CD4-positive, alpha-beta T cell (primary cell): ENCODE measurements around the gene P2RX4. TPM values are rescaled to one million over a fixed set of nuclear protein-coding genes. Genes with fewer than 3 reads are reported as not detected.

Source experiments
- ATAC-seq: fragments of 200-7000 bp; cut with Tn5 transposase; one replicate; pipeline ENCODE4 v1.10.0; 2022; ENCODE audit warnings: mild to moderate bottlenecking; ENCODE audit not compliant: poor library complexity
- CTCF ChIA-PET: fragments of 350-600 bp; sonication (Branson Sonifier 250); formaldehyde crosslinking; loops from one replicate; lab custom pipeline; 2021; ENCODE audit warnings: antibody characterized with exemption, inconsistent platforms; lab: Charles Lee
- POLR2A ChIA-PET: fragments of 350-600 bp; sonication (Branson Sonifier 250); formaldehyde crosslinking; loops from one replicate; lab custom pipeline; 2021; ENCODE audit warnings: antibody characterized with exemption, inconsistent platforms; lab: Charles Lee
- DNase-seq, 14 experiments: peaks; one replicate each; pipeline ENCODE4 v3.0.0-alpha.2; 2013 to 2020; ENCODE audit warnings: mixed read lengths in 2 of 14
- H3K27ac ChIP-seq, 2 donors: one replicate each; pipeline versions ENCODE4 v1.5.1 to v1.7.0; 2013; ENCODE audit warnings: low read length in 2 of 2, low read depth in 1 of 2, mild to moderate bottlenecking in 1 of 2
- H3K27me3 ChIP-seq, 2 experiments: 1 replicate in 1 of 2; 2 replicates in 1 of 2; pipeline versions ENCODE4 v1.6.1 to v1.7.0; 2013; ENCODE audit warnings: low read length in 2 of 2, control low read depth in 1 of 2, mild to moderate bottlenecking in 1 of 2, moderate library complexity in 1 of 2; ENCODE audit not compliant: insufficient read depth in 2 of 2, control insufficient read depth in 1 of 2
- H3K36me3 ChIP-seq: one replicate; pipeline ENCODE4 v1.6.1; 2013; ENCODE audit warnings: low read length, control low read depth; ENCODE audit not compliant: insufficient read depth
- H3K4me1 ChIP-seq: one replicate; pipeline ENCODE4 v1.6.1; 2013; ENCODE audit warnings: low read length, control low read depth; ENCODE audit not compliant: insufficient read depth
- H3K4me3 ChIP-seq: one replicate; pipeline ENCODE4 v1.5.1; 2013; ENCODE audit warnings: mild to moderate bottlenecking, low read length, moderate library complexity
- H3K9me3 ChIP-seq, 2 experiments: 1 replicate in 1 of 2; 2 replicates in 1 of 2; pipeline versions ENCODE4 v1.6.1 to v1.7.0; 2013; ENCODE audit warnings: low read length in 2 of 2, mild to moderate bottlenecking in 2 of 2, control low read depth in 1 of 2, moderate library complexity in 1 of 2; ENCODE audit not compliant: control insufficient read depth in 1 of 2, insufficient read depth in 1 of 2
- H3K27ac Mint-ChIP-seq: one replicate; pipeline ENCODE4 v1.8.0; 2020; ENCODE audit warnings: mixed read lengths
- H3K27me3 Mint-ChIP-seq: one replicate; pipeline ENCODE4 v1.8.0; 2021; ENCODE audit warnings: mixed read lengths
- H3K36me3 Mint-ChIP-seq: one replicate; pipeline ENCODE4 v1.8.0; 2021; ENCODE audit warnings: low read depth, mixed read lengths
- H3K4me1 Mint-ChIP-seq: one replicate; pipeline ENCODE4 v1.8.0; 2021; ENCODE audit warnings: low read depth, mixed read lengths
- H3K4me3 Mint-ChIP-seq: one replicate; pipeline ENCODE4 v1.8.0; 2020; ENCODE audit warnings: mild to moderate bottlenecking, mixed read lengths
- H3K9me3 Mint-ChIP-seq: one replicate; pipeline ENCODE4 v1.8.0; 2020; ENCODE audit warnings: mixed read lengths
- CTCF ChIP-seq: fragments of 200-600 bp; IDR thresholded peaks from one replicate; pipeline ENCODE4 v1.8.0; 2022; ENCODE audit warnings: antibody characterized with exemption, mild to moderate bottlenecking
- intact Hi-C, 2 experiments: fragments of 100-400 bp; cut with DNase I in 1 of 2; cut with micrococcal nuclease in 1 of 2; formaldehyde crosslinking; loops; one replicate each; pipeline versions ENCODE4 v1.15.1 to v1.9.0; 2023 to 2025; cut with DNase I, micrococcal nuclease
- total RNA-seq, 174 experiments: library from RNA in 2 of 174; stranded (reverse) in 2 of 174; gene quantifications; one replicate each; pipeline ENCODE4 v1.2.3 and lab custom pipeline; 2021 to 2026

P2RX4 gene
- total RNA-seq, 2 experiments from 2014 or later = 36.2 to 37.4 TPM

GRCh38 chr12:121248622-121249021 is 38.7 kb downstream of the P2RX4 start:
- Mint-ChIP-seq H3K36me3 (peaks cover 54% of the 10 kb centered on the region), H3K27ac (no peak overlapping the region), H3K4me1 (peaks cover 3% of the 10 kb centered on the region), H3K9me3 (no peaks in the 10 kb centered on the region), H3K4me3 (no peak overlapping the region), H3K27me3 (no peaks in the 10 kb centered on the region)
- DNase-seq (no peak), ATAC-seq (no peak)
- Histone ChIP-seq H3K9me3 (no peaks in the 10 kb centered on the region), H3K4me3 (no peak overlapping the region), H3K27ac (no peak overlapping the region), H3K36me3 (peaks cover 58% of the 10 kb centered on the region), H3K27me3 (no peaks in the 10 kb centered on the region), H3K4me1 (no peaks in the 10 kb centered on the region)
- intact Hi-C loops = no loop called here
- ChIA-PET CTCF (no interaction called here), POLR2A (no interaction called here)
- TF ChIP-seq CTCF = no peak

GRCh38 chr12:121250359-121250758 is 40.4 kb downstream of the P2RX4 start:
- Histone ChIP-seq H3K4me3 (no peak overlapping the region), H3K36me3 (peaks cover 48% of the 10 kb centered on the region), H3K27ac (no peak overlapping the region), H3K9me3 (no peaks in the 10 kb centered on the region), H3K27me3 (no peaks in the 10 kb centered on the region), H3K4me1 (no peaks in the 10 kb centered on the region)
- no peak overlapping the region for H3K4me3 Mint-ChIP-seq
- H3K27ac Mint-ChIP-seq = no peak overlapping the region
- ChIA-PET POLR2A (no interaction called here), CTCF (no interaction called here)
- H3K36me3 Mint-ChIP-seq = peaks cover 64% of the 10 kb centered on the region
- no peak for TF ChIP-seq CTCF
- no peaks in the 10 kb centered on the region for H3K9me3 Mint-ChIP-seq
- H3K4me1 Mint-ChIP-seq = no peaks in the 10 kb centered on the region
- DNase-seq = no peak
- H3K27me3 Mint-ChIP-seq = no peaks in the 10 kb centered on the region
- intact Hi-C loops = no loop called here
- ATAC-seq = no peak

- TF ChIP-seq CTCF = no peak
- H3K9me3 Mint-ChIP-seq = no peaks in the 10 kb centered on the region
- CTCF ChIA-PET = interaction anchor here (0.5 kb wide), 1 partner anchor 700 kb away, joined by 3 read pairs; no protein-coding TSS in a partner anchor
- H3K9me3 ChIP-seq = no peaks in the 10 kb centered on the region
- no peak overlapping the region for H3K4me3 ChIP-seq
- no peak overlapping the region for H3K4me3 Mint-ChIP-seq
- H3K27me3 ChIP-seq = no peaks in the 10 kb centered on the region
- H3K36me3 ChIP-seq = peaks cover 50% of the 10 kb centered on the region
- intact Hi-C loops = no loop called here
- H3K27ac Mint-ChIP-seq = no peak overlapping the region
- DNase-seq (no peak), ATAC-seq (no peak)
- H3K27me3 Mint-ChIP-seq = no peaks in the 10 kb centered on the region
- no peaks in the 10 kb centered on the region for H3K4me1 ChIP-seq
- POLR2A ChIA-PET = interaction anchor here (1.5 kb wide), 1 partner anchor 13 kb away, joined by 3 read pairs; no protein-coding TSS in a partner anchor
- no peaks in the 10 kb centered on the region for H3K4me1 Mint-ChIP-seq
- peaks cover 66% of the 10 kb centered on the region for H3K36me3 Mint-ChIP-seq
- no peak overlapping the region for H3K27ac ChIP-seq
Observed at GRCh38 chr12:121251838-121252237, 41.9 kb downstream of the P2RX4 start.
